ENCODE results near the gene SLC1A6.

SLC1A6 gene

DNA sequence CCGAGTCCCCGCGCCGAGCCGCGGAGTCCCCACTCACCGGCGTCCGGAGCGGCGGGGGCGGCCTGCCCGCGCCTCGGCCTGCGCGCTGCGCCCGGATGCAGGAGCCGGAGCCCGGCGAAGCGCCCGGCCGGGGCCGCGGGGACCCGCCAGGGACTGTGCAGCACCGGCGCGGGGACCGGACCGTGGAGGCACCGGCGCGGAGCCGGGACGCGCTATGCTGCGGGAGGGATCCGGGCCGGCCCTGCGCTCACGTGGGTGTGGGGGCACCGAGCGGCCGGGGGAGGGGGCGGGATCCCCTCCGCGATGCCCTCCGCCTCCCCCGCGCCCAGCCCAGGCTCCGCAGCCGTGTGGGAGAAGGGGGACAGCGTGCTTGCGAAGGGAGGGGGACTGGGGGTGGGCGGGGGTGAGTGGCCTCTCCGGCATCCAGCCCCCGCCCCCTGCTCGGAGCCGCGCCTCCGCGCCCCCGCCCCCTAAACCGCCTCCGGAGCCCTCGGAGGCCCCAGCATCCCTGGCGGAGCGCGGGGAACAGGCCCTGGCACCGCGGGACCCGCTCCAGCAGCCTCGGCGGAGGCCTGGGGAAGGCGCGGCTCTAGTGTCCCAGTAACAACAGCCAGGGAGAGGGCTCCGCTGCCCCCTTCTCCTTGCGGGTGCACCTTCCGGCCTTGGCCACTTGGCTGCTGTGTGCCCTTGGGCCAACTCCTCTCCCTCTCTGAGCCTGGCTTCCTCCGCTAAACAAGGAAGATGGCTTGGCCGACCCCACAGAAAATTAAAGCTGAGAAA, at the start of gene SLC1A6:
TSS of gene SLC1A6 (minus strand) at position 389 of the 780 bp plus-strand sequence. CDS start 6,954 bp downstream, outside the sequence.
- Histone ChIP-seq H3K4me2 (ENCODE audit: low read depth, low read length) (no peak within 1 kb of the TSS), H3K36me3 (replicated peaks; ENCODE audit: insufficient read depth, low read length) (no peaks in the 10 kb centered on the region), H4K20me1 (ENCODE audit: insufficient read depth, low read length) (no peaks in the 10 kb centered on the region), H3K9ac (ENCODE audit: low read length) (no peak within 1 kb of the TSS), H3K9me2 (replicated peaks; ENCODE audit: insufficient read depth, low read length) (no peaks in the 10 kb centered on the region), H3K9me3 (replicated peaks; ENCODE audit: insufficient read depth, low read length) (no peaks in the 10 kb centered on the region), H3K4me3 (ENCODE audit: low read length) (no peak within 1 kb of the TSS), H3K27ac (ENCODE audit: low read length) (no peak within 1 kb of the TSS), H3K79me2 (ENCODE audit: low read length) (no peaks in the 10 kb centered on the region), H2AFZ (ENCODE audit: low read length) (no peak within 1 kb of the TSS), H3K4me1 (ENCODE audit: low read length) (no peaks in the 10 kb centered on the region), H3K27me3 (replicated peaks; ENCODE audit: insufficient read depth, low read length) (peaks cover 89% of the 10 kb centered on the region), H3F3A (ENCODE audit: insufficient read depth, low read length) (no peaks in the 10 kb centered on the region)
- DNase-seq, result no peak
- TF ChIP-seq EZH2phosphoT487 (IDR thresholded peaks at IDR 0.05; ENCODE audit: low read length) (no peak), EZH2 (optimal IDR thresholded peaks at IDR 0.05; ENCODE audit: low read depth, low read length) (no peak)
- TF ChIP-seq, protein P1, sequence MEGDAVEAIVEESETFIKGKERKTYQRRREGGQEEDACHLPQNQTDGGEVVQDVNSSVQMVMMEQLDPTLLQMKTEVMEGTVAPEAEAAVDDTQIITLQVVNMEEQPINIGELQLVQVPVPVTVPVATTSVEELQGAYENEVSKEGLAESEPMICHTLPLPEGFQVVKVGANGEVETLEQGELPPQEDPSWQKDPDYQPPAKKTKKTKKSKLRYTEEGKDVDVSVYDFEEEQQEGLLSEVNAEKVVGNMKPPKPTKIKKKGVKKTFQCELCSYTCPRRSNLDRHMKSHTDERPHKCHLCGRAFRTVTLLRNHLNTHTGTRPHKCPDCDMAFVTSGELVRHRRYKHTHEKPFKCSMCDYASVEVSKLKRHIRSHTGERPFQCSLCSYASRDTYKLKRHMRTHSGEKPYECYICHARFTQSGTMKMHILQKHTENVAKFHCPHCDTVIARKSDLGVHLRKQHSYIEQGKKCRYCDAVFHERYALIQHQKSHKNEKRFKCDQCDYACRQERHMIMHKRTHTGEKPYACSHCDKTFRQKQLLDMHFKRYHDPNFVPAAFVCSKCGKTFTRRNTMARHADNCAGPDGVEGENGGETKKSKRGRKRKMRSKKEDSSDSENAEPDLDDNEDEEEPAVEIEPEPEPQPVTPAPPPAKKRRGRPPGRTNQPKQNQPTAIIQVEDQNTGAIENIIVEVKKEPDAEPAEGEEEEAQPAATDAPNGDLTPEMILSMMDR (IDR thresholded peaks at IDR 0.05; ENCODE audit: low read length), result no peak

GRCh38 chr19:15028490-15028889, 48.8 kb upstream of the SLC1A6 start:
- H4K20me1 ChIP-seq (ENCODE audit: insufficient read depth, low read length), result no peaks in the 10 kb centered on the region
- no peaks in the 10 kb centered on the region for H3K9me3 ChIP-seq (replicated peaks; ENCODE audit: insufficient read depth, low read length)
- H3K9me2 ChIP-seq (replicated peaks; ENCODE audit: insufficient read depth, low read length), result no peaks in the 10 kb centered on the region
- peaks cover 75% of the 10 kb centered on the region for H3K27me3 ChIP-seq (replicated peaks; ENCODE audit: insufficient read depth, low read length)
- H3K9ac ChIP-seq (ENCODE audit: low read length), result no peak overlapping the region
- no peak overlapping the region for H2AFZ ChIP-seq (ENCODE audit: low read length)
- H3K4me1 ChIP-seq (ENCODE audit: low read length), result no peaks in the 10 kb centered on the region
- H3K36me3 ChIP-seq (replicated peaks; ENCODE audit: insufficient read depth, low read length), result no peaks in the 10 kb centered on the region
- TF ChIP-seq, protein P1 (IDR thresholded peaks at IDR 0.05; ENCODE audit: low read length), result no peak
- TF ChIP-seq EZH2phosphoT487 (IDR thresholded peaks at IDR 0.05; ENCODE audit: low read length) (no peak), EZH2 (optimal IDR thresholded peaks at IDR 0.05; ENCODE audit: low read depth, low read length) (no peak)
- no peaks in the 10 kb centered on the region for H3F3A ChIP-seq (ENCODE audit: insufficient read depth, low read length)
- no peak overlapping the region for H3K4me3 ChIP-seq (ENCODE audit: low read length)
- DNase-seq, result no peak
- H3K79me2 ChIP-seq (ENCODE audit: low read length), result no peaks in the 10 kb centered on the region
- H3K4me2 ChIP-seq (ENCODE audit: low read depth, low read length), result no peak overlapping the region
- no peak overlapping the region for H3K27ac ChIP-seq (ENCODE audit: low read length)

GRCh38 chr19:15025217-15025616, 45.6 kb upstream of the SLC1A6 start:
- no peak overlapping the region for H2AFZ ChIP-seq (ENCODE audit: low read length)
- DNase-seq, result no peak
- H3K9me2 ChIP-seq (replicated peaks; ENCODE audit: insufficient read depth, low read length), result no peaks in the 10 kb centered on the region

More at GRCh38 chr19:15025217-15025616, 45.6 kb upstream of the SLC1A6 start:
- Histone ChIP-seq H3K27ac (ENCODE audit: low read length) (no peak overlapping the region), H3K27me3 (replicated peaks; ENCODE audit: insufficient read depth, low read length) (peaks cover 66% of the 10 kb centered on the region), H3K9me3 (replicated peaks; ENCODE audit: insufficient read depth, low read length) (no peaks in the 10 kb centered on the region), H3K4me1 (ENCODE audit: low read length) (no peaks in the 10 kb centered on the region), H3K4me2 (ENCODE audit: low read depth, low read length) (no peak overlapping the region), H3F3A (ENCODE audit: insufficient read depth, low read length) (no peaks in the 10 kb centered on the region), H4K20me1 (ENCODE audit: insufficient read depth, low read length) (no peaks in the 10 kb centered on the region), H3K4me3 (ENCODE audit: low read length) (no peak overlapping the region), H3K79me2 (ENCODE audit: low read length) (no peaks in the 10 kb centered on the region), H3K36me3 (replicated peaks; ENCODE audit: insufficient read depth, low read length) (no peaks in the 10 kb centered on the region), H3K9ac (ENCODE audit: low read length) (no peak overlapping the region)
- TF ChIP-seq, protein P1 (IDR thresholded peaks at IDR 0.05; ENCODE audit: low read length), result peak; percentile 26
- no peak for TF ChIP-seq EZH2phosphoT487 (IDR thresholded peaks at IDR 0.05; ENCODE audit: low read length)

All from MM.1S (cell line).